HG03457 (cell line): ENCODE results near the gene NPTX1.

ENCODE experiments used
- ATAC-seq: cut with Tn5 transposase; IDR thresholded peaks from one replicate; pipeline ENCODE4 v1.9.1; 2021; ENCODE audit warnings: moderate number of reproducible peaks; ENCODE audit not compliant: unreplicated experiment

NPTX1 gene

GRCh38 chr17:80428796-80429195 is 47.6 kb downstream of the NPTX1 start:
- no peak for ATAC-seq

GRCh38 chr17:80428363-80428762 is 48.0 kb downstream of the NPTX1 start:
- no peak for ATAC-seq

GRCh38 chr17:80427366-80428282 is 48.8 kb downstream of the NPTX1 start:
- ATAC-seq: no peak

- ATAC-seq: no peak
Observed at GRCh38 chr17:80426671-80427326, 49.6 kb downstream of the NPTX1 start.

GRCh38 chr17:80425835-80426426 is 50.5 kb downstream of the NPTX1 start:
- no peak for ATAC-seq

GRCh38 chr17:80424878-80425765 is 51.3 kb downstream of the NPTX1 start:
- no peak for ATAC-seq

GRCh38 chr17:80424261-80424660 is 52.1 kb downstream of the NPTX1 start:
- ATAC-seq: no peak

GRCh38 chr17:80423536-80424225 is 52.7 kb downstream of the NPTX1 start:
- ATAC-seq: no peak

GRCh38 chr17:80422981-80423380 is 53.4 kb downstream of the NPTX1 start:
- ATAC-seq: no peak

GRCh38 chr17:80422276-80422675 is 54.1 kb downstream of the NPTX1 start:
- ATAC-seq: no peak

GRCh38 chr17:80421381-80422090 is 54.9 kb downstream of the NPTX1 start:
- no peak for ATAC-seq

- no peak for ATAC-seq
Observed at GRCh38 chr17:80419255-80419654, 57.2 kb downstream of the NPTX1 start.

GRCh38 chr17:80418589-80418988 is 57.8 kb downstream of the NPTX1 start:
- ATAC-seq: no peak
